Neuronal stem cell (in vitro differentiated cells): ENCODE results near the gene CARD10.

Experiments
- DNase-seq: peaks from one replicate; pipeline ENCODE4 v3.0.0-alpha.2; 2013; ENCODE audit warnings: low spot score
- H2AFZ ChIP-seq: one replicate; pipeline ENCODE4 v1.6.1; 2013; ENCODE audit warnings: mild to moderate bottlenecking, low read length, inconsistent platforms
- H2AK5ac ChIP-seq: 2 replicates; pipeline ENCODE4 v1.6.1; 2013; ENCODE audit warnings: low read depth, mild to moderate bottlenecking, inconsistent platforms, low read length, moderate library complexity, mixed read lengths
- H2BK120ac ChIP-seq: 2 replicates; pipeline ENCODE4 v1.6.1; 2013; ENCODE audit warnings: low read depth, mild to moderate bottlenecking, inconsistent platforms, low read length, moderate library complexity, mixed read lengths
- H2BK12ac ChIP-seq: one replicate; pipeline ENCODE4 v1.6.1; 2013; ENCODE audit warnings: low read length, inconsistent platforms
- H2BK15ac ChIP-seq: 2 replicates; pipeline ENCODE4 v1.6.1; 2013; ENCODE audit warnings: mild to moderate bottlenecking, low read length, inconsistent platforms, mixed read lengths
- H2BK5ac ChIP-seq: one replicate; pipeline ENCODE4 v1.6.1; 2013; ENCODE audit warnings: inconsistent platforms, mild to moderate bottlenecking, low read length, moderate library complexity
- H3K14ac ChIP-seq: one replicate; pipeline ENCODE4 v1.6.1; 2013; ENCODE audit warnings: low read length, inconsistent platforms
- H3K18ac ChIP-seq: 2 replicates; pipeline ENCODE4 v1.6.1; 2013; ENCODE audit warnings: low read length, inconsistent platforms
- H3K23ac ChIP-seq: 2 replicates; pipeline ENCODE4 v1.6.1; 2013; ENCODE audit warnings: low read depth, mild to moderate bottlenecking, mixed read lengths, low read length, inconsistent platforms; ENCODE audit not compliant: poor library complexity
- H3K27ac ChIP-seq: replicated peaks from 3 replicates; pipeline ENCODE4 v1.5.1; 2013; ENCODE audit warnings: low read length, inconsistent platforms
- H3K27me3 ChIP-seq, 3 experiments: 2 replicates each; pipeline ENCODE4 v1.6.1; 2013; ENCODE audit warnings: low read length in 3 of 3, mild to moderate bottlenecking in 2 of 3, inconsistent platforms in 1 of 3, low read depth in 1 of 3, mixed read lengths in 1 of 3, moderate library complexity in 1 of 3; ENCODE audit not compliant: control insufficient read depth in 3 of 3, insufficient read depth in 3 of 3
- H3K36me3 ChIP-seq, 2 donors: replicated peaks in 1 of 2; 2 replicates each; pipeline ENCODE4 v1.6.1; 2013; ENCODE audit warnings: low read length in 2 of 2; ENCODE audit not compliant: control insufficient read depth in 2 of 2, insufficient read depth in 2 of 2
- H3K4ac ChIP-seq: 2 replicates; pipeline ENCODE4 v1.6.1; 2013; ENCODE audit warnings: inconsistent platforms, mild to moderate bottlenecking, low read length, moderate library complexity
- H3K4me1 ChIP-seq, 2 donors: 1 replicate in 1 of 2; 2 replicates in 1 of 2; pipeline ENCODE4 v1.6.1; 2013; ENCODE audit warnings: low read length in 2 of 2, low read depth in 1 of 2; ENCODE audit not compliant: control insufficient read depth in 2 of 2, insufficient read depth in 1 of 2
- H3K4me2 ChIP-seq: one replicate; pipeline ENCODE4 v1.6.1; 2013; ENCODE audit warnings: mild to moderate bottlenecking, low read length, inconsistent platforms; ENCODE audit not compliant: insufficient read depth, poor library complexity, severe bottlenecking
- H3K4me3 ChIP-seq, 2 donors: 2 replicates each; pipeline ENCODE4 v1.5.1; 2013; ENCODE audit warnings: low read length in 2 of 2, mild to moderate bottlenecking in 2 of 2, inconsistent platforms in 1 of 2, moderate library complexity in 1 of 2
- H3K79me1 ChIP-seq: one replicate; pipeline ENCODE4 v1.6.1; 2013; ENCODE audit warnings: low read depth, mild to moderate bottlenecking, inconsistent platforms, low read length, moderate library complexity
- H3K9ac ChIP-seq: one replicate; pipeline ENCODE4 v1.6.1; 2013; ENCODE audit warnings: mild to moderate bottlenecking, low read depth, low read length, inconsistent platforms; ENCODE audit not compliant: poor library complexity
- H3K9me3 ChIP-seq, 2 donors: replicated peaks in 1 of 2; 2 replicates each; pipeline versions ENCODE3 to v1.6.1; 2013; ENCODE audit warnings: low read length in 2 of 2, mild to moderate bottlenecking in 2 of 2, inconsistent platforms in 1 of 2, low read depth in 1 of 2, mixed read lengths in 1 of 2, moderate library complexity in 1 of 2; ENCODE audit not compliant: control insufficient read depth in 2 of 2, insufficient read depth in 1 of 2
- H4K8ac ChIP-seq: one replicate; pipeline ENCODE4 v1.6.1; 2013; ENCODE audit warnings: low read depth, mild to moderate bottlenecking, inconsistent platforms, low read length, moderate library complexity
- H4K91ac ChIP-seq: one replicate; pipeline ENCODE4 v1.6.1; 2013; ENCODE audit warnings: low read length, low read depth, mild to moderate bottlenecking, inconsistent platforms; ENCODE audit not compliant: poor library complexity
- WGBS, 2 donors: extraction: QIAGEN DNeasy Blood & Tissue Kit; methylation state at CpG; one replicate each; pipeline ENCODE4 v1.1.7; 2013; ENCODE audit warnings: missing lambda C conversion rate in 2 of 2, mixed read lengths in 1 of 2; ENCODE audit not compliant: insufficient read length in 2 of 2, insufficient replicate concordance in 1 of 2; ENCODE audit errors: extremely low coverage in 2 of 2; 5-methylcytosine and 5-hydroxymethylcytosine counted together

Gene CARD10

DNA sequence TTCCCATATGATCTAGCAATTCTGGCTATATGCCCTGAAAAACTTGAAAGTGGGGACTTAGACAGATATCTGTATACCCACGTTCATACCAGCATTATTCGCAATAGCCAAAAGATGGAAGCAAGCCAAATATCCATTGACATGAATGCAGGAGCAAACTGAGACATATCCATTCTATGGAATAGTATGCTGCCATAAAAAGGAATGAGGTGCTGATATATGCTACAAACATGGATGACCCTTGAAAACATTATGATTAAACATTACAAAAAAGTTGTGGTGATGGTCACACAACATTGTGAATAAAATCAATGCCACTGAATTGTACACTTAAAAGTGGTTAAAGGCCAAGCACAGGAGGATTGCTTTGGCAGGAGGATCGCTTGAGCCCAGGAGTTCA lies 58.5 kb downstream of the CARD10 start:
- Histone ChIP-seq H2BK5ac (no peak overlapping the region), H3K27ac (no peak overlapping the region), H3K4me1 (peaks cover 3 to 11% of the 10 kb centered on the region in 2 donors), H4K91ac (no peak overlapping the region), H3K4me2 (no peak overlapping the region), H2AK5ac (no peak overlapping the region), H3K79me1 (no peaks in the 10 kb centered on the region), H3K36me3 (no peaks in the 10 kb centered on the region), H3K27me3 (peaks cover 0 to 15% (median 0%) of the 10 kb centered on the region in 3 experiments), H3K14ac (no peak overlapping the region), H3K9me3 (no peaks in the 10 kb centered on the region), H4K8ac (no peak overlapping the region), H3K9ac (no peak overlapping the region), H2AFZ (no peak overlapping the region), H3K23ac (no peak overlapping the region), H3K18ac (no peak overlapping the region), H3K4me3 (no peak overlapping the region), H2BK12ac (no peak overlapping the region), H3K4ac (no peak overlapping the region), H2BK15ac (no peak overlapping the region), H2BK120ac (no peak overlapping the region)
- no CpG with 5 or more reads among the region's 3 CpGs for WGBS, 2 donors
- DNase-seq, result no peak

- H3K4me1 ChIP-seq, result peaks cover 3 to 13% of the 10 kb centered on the region in 2 donors
- H3K4me3 ChIP-seq, result no peak overlapping the region
- no peak overlapping the region for H2AFZ ChIP-seq
- no peak overlapping the region for H3K18ac ChIP-seq
- H3K4ac ChIP-seq, result no peak overlapping the region
- DNase-seq, result no peak
- WGBS, 2 donors, result no CpG with 5 or more reads among the region's 9 CpGs
- H2BK12ac ChIP-seq, result no peak overlapping the region
- no peak overlapping the region for H4K91ac ChIP-seq
- H3K27ac ChIP-seq, result no peak overlapping the region
- no peak overlapping the region for H3K9ac ChIP-seq
- H3K23ac ChIP-seq, result no peak overlapping the region
- no peak overlapping the region for H2BK5ac ChIP-seq
- no peak overlapping the region for H3K14ac ChIP-seq
- no peak overlapping the region for H2BK120ac ChIP-seq
- peaks cover 0 to 28% (median 0%) of the 10 kb centered on the region in 3 experiments for H3K27me3 ChIP-seq
- H3K36me3 ChIP-seq, result no peaks in the 10 kb centered on the region
- no peaks in the 10 kb centered on the region for H3K79me1 ChIP-seq
- H2AK5ac ChIP-seq, result no peak overlapping the region
- no peak overlapping the region for H4K8ac ChIP-seq
- H3K9me3 ChIP-seq, result no peaks in the 10 kb centered on the region
- no peak overlapping the region for H2BK15ac ChIP-seq
- no peak overlapping the region for H3K4me2 ChIP-seq
These were observed 60.0 kb downstream of the CARD10 start for GRCh38 chr22:37459206-37459605.

- H2BK5ac ChIP-seq, result no peak overlapping the region
- peak overlapping the region; percentile 77 for H3K18ac ChIP-seq
- peak overlapping the region; percentile 47 for H2AK5ac ChIP-seq
- no peak overlapping the region for H3K14ac ChIP-seq
- no peak overlapping the region for H3K23ac ChIP-seq
- no peak overlapping the region for H2AFZ ChIP-seq
- H3K79me1 ChIP-seq, result no peaks in the 10 kb centered on the region
- peaks cover 0 to 31% (median 0%) of the 10 kb centered on the region in 3 experiments for H3K27me3 ChIP-seq
- WGBS, 2 donors, result no CpG with 5 or more reads among the region's 4 CpGs
- no peak overlapping the region for H3K27ac ChIP-seq
- H3K4me1 ChIP-seq, result peaks cover 0 to 13% of the 10 kb centered on the region in 2 donors
- no peak overlapping the region for H2BK120ac ChIP-seq
- no peak overlapping the region for H3K4ac ChIP-seq
- H3K9me3 ChIP-seq, result no peaks in the 10 kb centered on the region
- peak; percentile 70 for DNase-seq
- no peak overlapping the region for H2BK12ac ChIP-seq
- H4K8ac ChIP-seq, result no peak overlapping the region
- no peak overlapping the region for H2BK15ac ChIP-seq
- H3K4me2 ChIP-seq, result peak overlapping the region; percentile 14
- H4K91ac ChIP-seq, result no peak overlapping the region
- no peaks in the 10 kb centered on the region for H3K36me3 ChIP-seq
- H3K9ac ChIP-seq, result peak overlapping the region; percentile 38
- no peak overlapping the region for H3K4me3 ChIP-seq
These were observed 61.9 kb downstream of the CARD10 start for GRCh38 chr22:37457093-37457893.

DNA sequence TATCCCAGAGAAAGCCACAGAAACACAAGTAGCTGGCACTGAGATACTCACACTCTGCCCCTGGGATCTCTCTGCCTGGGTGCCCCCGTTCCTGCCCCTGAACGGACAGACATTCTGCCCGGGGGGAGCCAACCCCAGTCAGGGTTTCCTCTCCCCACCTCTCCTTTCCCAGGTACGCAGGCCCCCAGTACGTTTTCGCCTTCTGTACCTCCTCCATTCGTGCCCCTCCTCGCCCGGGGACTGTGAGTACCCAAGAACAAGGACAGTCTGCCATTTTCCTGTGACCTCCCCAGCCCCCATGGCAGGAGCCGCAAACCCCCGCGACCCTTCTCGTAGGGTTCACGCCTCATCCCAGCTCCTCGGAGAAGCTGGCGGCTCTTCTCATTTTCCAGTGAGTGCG lies 62.9 kb downstream of the CARD10 start:
- no peak overlapping the region for H3K4ac ChIP-seq
- H3K23ac ChIP-seq, result no peak overlapping the region
- H3K14ac ChIP-seq, result no peak overlapping the region
- no peak overlapping the region for H3K4me2 ChIP-seq
- no peaks in the 10 kb centered on the region for H3K36me3 ChIP-seq
- H3K4me3 ChIP-seq, result no peak overlapping the region
- H2BK15ac ChIP-seq, result no peak overlapping the region
- H2AFZ ChIP-seq, result no peak overlapping the region
- peaks cover 0 to 13% of the 10 kb centered on the region in 2 donors for H3K4me1 ChIP-seq
- no peak for DNase-seq
- H2BK12ac ChIP-seq, result no peak overlapping the region
- H2BK5ac ChIP-seq, result no peak overlapping the region
- H4K91ac ChIP-seq, result no peak overlapping the region
- WGBS, 2 donors, result no CpG with 5 or more reads among the region's 17 CpGs
- H2BK120ac ChIP-seq, result no peak overlapping the region
- peak overlapping the region; percentile 86 for H3K18ac ChIP-seq
- H3K79me1 ChIP-seq, result no peaks in the 10 kb centered on the region
- peaks cover 0 to 31% (median 0%) of the 10 kb centered on the region in 3 experiments for H3K27me3 ChIP-seq
- no peak overlapping the region for H3K9ac ChIP-seq
- no peaks in the 10 kb centered on the region for H3K9me3 ChIP-seq
- H4K8ac ChIP-seq, result no peak overlapping the region
- H3K27ac ChIP-seq, result no peak overlapping the region
- peak overlapping the region; percentile 71 for H2AK5ac ChIP-seq
